GM12873 (cell line): ENCODE results near the gene PIGZ.

Experiments
- CTCF ChIP-seq: IDR thresholded peaks from 2 replicates; pipeline ENCODE4 v1.5.1; 2012; ENCODE audit warnings: low read depth, mild to moderate bottlenecking, moderate library complexity, low read length, control low read depth; ENCODE audit not compliant: insufficient read depth; ENCODE audit errors: missing control alignments

The PIGZ gene

DNA sequence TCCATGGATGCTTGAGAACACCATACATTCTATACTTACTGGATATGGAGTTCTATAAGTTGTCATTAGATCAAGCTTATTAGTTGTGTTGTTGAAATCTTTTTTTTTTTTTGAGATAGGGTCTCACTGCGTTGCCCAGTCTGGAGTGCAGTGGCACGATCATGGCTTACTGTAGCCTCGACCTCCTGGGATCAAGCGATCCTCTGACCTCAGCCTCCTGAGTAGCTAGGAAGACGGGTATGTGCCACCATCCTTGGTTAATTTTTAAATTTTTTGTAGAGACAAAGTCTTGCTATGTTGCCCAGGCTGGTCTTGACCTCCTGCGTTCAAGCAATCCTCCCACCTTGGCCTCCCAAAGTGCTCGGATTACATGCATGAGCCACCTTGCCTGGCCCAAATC, 13.8 kb downstream of the PIGZ start:
- TF ChIP-seq CTCF = no peak

DNA sequence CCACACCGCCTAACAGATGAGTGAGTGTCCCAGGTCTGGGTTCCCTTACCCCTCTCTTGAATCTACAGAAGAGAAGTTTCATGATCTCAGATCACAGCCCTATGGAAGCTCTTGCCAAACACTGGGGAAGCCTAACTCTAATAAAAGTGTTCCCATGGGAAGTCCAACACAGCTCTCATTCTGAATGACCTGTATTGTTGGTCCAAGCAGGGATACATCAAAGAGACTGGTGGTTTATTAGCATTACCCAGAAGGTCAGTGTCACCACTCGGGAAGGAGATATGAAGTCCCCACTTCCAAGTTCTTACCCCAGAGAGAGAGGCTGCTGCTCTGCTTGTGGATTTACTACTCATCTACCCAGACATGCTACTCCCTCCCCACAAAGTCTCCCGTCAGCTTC, 17.3 kb downstream of the PIGZ start:
- TF ChIP-seq CTCF = no peak

DNA sequence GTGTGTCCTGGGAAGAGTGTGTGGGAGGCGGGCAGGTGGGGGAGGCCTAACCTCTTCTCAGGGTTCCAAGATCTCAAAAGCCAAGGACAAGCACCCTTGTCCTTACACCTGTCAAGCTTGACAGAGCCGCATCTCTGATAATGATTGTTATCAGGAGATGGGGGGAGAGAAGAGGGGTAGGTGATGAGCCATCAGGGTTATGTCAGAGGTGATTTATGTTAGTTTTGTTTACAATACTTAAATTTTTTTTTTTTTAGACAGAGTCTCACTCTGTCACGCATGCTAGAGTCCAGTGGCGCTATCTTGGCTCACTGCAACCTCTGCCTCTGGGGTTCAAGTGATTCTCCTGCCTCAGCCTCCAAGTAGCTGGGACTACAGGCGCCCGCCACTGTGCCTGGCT, 18.9 kb downstream of the PIGZ start:
- no peak for TF ChIP-seq CTCF

DNA sequence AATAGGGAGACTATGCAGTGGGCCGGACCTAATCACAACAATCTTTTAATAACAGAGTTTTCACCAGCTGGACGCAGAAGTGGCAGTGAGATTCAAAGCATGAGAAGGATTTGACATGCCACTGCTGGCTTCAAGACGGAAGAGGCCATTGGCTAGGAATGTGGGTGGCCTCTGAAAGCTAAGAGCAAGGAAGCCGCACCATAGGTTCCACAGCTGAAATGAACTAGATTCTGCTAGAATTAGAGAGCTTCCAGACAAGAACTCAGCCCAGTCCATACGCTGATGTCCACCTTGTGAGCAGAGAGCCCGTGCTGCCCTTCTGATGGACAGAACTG, 19.4 kb downstream of the PIGZ start:
- no peak for TF ChIP-seq CTCF

DNA sequence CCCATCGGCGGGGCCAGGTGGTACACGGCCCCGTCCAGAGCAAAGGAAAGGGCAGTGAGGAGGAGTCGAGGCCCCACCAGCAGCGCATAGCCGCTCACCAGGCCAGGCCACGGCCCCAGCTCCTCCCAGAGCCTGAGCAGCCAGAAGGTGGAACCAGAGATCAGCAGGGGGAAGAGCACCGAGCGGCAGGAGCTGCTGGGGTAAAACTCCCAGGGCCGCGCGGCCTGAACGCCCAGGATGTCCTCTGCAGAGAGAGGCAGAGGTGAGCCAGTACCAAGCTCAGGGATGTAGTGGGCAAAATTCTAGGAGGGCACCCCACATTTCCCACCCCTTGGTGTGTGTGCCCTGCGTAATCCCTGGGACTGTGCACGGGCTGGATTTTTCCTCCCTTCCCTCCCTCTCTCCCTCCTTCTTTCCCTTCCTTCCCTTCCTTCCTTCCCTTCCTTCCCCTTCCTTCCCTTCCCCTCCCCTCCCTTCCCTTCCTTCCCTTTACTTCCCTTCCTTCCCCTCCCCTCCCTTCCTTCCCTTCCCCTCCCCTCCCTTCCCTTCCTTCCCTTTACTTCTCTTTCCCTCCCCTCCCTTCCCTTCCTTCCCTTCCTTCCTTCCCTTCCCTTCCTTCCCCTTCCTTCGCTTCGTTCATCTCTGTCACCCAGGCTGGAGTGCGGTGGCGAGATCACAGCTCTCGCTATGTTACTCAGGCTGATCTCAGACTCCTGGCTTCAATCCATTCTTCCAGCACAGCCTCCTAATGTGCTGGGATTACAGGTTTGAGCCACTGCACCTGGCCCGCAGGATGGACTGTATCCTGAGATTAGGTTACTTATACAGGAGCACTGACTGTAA, 20.0 kb downstream of the PIGZ start:
- TF ChIP-seq CTCF = no peak

- TF ChIP-seq CTCF = no peak
Measured at GRCh38 chr3:196947860-196948441, 20.7 kb downstream of the PIGZ start.

GRCh38 chr3:196947136-196947859, 21.3 kb downstream of the PIGZ start:
- no peak for TF ChIP-seq CTCF
